Glomerular endothelial cell (primary cell): ENCODE results near the gene OGG1. TPM values are rescaled to one million over a fixed set of nuclear protein-coding genes. Genes with fewer than 3 reads are reported as not detected.

Experiments used
- total RNA-seq: library from RNA; depleted of rRNA; stranded (reverse); fragments of >200 nt; gene quantifications from 2 replicates; pipeline ENCODE4 v1.2.3, GENCODE V29; 2015

Gene OGG1
- total RNA-seq, 1 donor from 2014 or later, result 16.7 TPM

Other genes with a start within 250 kb of the OGG1 start
- not detected in 2 replicates for gene LHFPL4, start 196.1 kb upstream of the OGG1 start, total RNA-seq
- 38.4 and 40.2 TPM in 2 replicates for gene MTMR14, start 100.4 kb upstream of the OGG1 start, total RNA-seq
- gene CPNE9, start 46.1 kb upstream of the OGG1 start, total RNA-seq, result not detected in 2 replicates
- 21.2 and 24.8 TPM in 2 replicates for gene BRPF1, start 18.2 kb upstream of the OGG1 start, total RNA-seq
- 16.5 and 28.8 TPM in 2 replicates for gene CAMK1, start 20.0 kb downstream of the OGG1 start, total RNA-seq
- gene TADA3, start 42.5 kb downstream of the OGG1 start, total RNA-seq, result 58.9 and 73.5 TPM in 2 replicates
- 212 and 240 TPM in 2 replicates for gene ARPC4, start 43.1 kb downstream of the OGG1 start, total RNA-seq
- 11.9 and 39.2 TPM in 2 replicates for gene TTLL3, start 60.3 kb downstream of the OGG1 start, total RNA-seq
- 27.0 and 34.7 TPM in 2 replicates for gene RPUSD3, start 94.1 kb downstream of the OGG1 start, total RNA-seq
- not detected in 2 replicates for gene CIDEC, start 130.3 kb downstream of the OGG1 start, total RNA-seq
- 31.1 and 47.8 TPM in 2 replicates for gene JAGN1, start 140.7 kb downstream of the OGG1 start, total RNA-seq
- 0.39 and 1.3 TPM in 2 replicates for gene IL17RE, start 152.9 kb downstream of the OGG1 start, total RNA-seq
- 22.1 and 26.1 TPM in 2 replicates for gene IL17RC, start 167.1 kb downstream of the OGG1 start, total RNA-seq
- 36.2 and 55.9 TPM in 2 replicates for gene CRELD1, start 183.9 kb downstream of the OGG1 start, total RNA-seq
- gene PRRT3, start 202.5 kb downstream of the OGG1 start, total RNA-seq, result 2.5 and 3.6 TPM in 2 replicates
- 52.2 and 79.8 TPM in 2 replicates for gene EMC3, start 236.9 kb downstream of the OGG1 start, total RNA-seq